Fibroblast of skin of back (primary cell): ENCODE measurements around the gene TLE4.

Experiments
- DNase-seq: peaks from one replicate; pipeline ENCODE4 v3.0.0-alpha.2; 2013

The TLE4 gene

DNA sequence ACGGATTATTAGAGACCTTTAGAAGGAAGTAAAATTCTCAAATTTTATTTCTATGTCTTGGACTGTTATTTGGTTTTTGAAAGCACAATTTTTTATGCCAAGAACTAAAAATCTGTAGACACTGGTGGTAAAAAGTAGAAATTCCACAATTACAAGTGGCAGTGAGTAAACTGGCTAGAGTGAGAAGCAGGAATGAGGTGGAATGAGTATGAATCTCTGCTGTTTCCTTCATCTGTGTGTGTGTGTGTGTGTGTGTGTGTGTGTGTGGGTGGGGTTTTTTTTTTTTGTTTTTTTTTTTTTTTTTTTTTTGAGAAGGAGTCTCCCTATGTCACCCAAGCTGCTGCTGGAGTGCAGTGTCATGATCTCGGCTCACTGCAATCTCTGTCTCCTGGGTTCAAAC, 94.2 kb downstream of the TLE4 start:
- no peak for DNase-seq

GRCh38 chr9:79667120-79667519, 95.4 kb downstream of the TLE4 start:
- DNase-seq, result no peak

DNA sequence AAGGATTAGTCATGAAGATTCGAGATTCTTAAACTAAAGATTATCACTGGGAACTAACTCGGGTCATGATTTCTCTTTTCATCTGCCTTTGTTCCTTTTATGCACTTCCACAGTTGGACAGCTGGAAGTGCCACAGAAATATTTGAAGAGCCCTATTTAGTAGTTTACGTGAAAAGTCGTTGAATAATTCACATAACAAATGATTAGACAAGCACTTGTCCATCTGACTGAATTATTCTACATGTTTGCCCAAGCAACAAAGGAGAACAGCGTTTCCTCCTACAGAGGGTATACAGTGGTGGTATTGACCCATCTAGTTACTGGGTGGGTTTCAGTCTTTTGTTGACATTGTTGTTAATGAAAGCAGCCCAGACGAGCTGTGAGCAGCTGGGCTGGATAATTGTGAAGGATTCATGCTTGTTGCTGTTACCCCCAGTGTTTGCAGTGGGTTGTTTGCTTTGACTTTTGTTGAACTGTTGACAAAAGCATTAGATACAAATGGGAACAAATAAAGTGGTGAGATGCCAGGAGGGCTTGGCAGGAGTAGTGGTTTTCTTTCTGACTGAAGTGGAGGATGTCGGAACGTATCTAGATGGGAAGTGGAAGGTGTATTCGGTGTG, 96.2 kb downstream of the TLE4 start:
- no peak for DNase-seq

DNA sequence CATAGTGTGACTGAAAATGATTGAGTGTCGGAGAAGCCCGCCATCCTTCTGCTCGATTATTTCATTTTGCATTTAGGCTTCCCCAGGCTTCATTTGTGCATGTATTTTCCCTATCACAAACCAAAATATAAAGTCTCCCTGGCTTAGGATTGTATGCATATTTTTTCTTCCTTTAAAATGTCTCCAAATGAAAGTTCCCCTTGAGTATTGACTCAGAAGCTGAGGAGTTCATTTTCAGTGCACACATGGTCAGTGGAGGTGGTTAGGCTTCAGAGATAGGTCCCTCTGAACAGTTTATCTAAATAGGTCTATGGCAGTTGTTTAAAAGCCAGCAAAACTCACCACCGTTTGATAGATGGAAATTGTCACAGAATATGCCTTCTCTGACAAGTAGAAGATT, 97.2 kb downstream of the TLE4 start:
- DNase-seq, result no peak

DNA sequence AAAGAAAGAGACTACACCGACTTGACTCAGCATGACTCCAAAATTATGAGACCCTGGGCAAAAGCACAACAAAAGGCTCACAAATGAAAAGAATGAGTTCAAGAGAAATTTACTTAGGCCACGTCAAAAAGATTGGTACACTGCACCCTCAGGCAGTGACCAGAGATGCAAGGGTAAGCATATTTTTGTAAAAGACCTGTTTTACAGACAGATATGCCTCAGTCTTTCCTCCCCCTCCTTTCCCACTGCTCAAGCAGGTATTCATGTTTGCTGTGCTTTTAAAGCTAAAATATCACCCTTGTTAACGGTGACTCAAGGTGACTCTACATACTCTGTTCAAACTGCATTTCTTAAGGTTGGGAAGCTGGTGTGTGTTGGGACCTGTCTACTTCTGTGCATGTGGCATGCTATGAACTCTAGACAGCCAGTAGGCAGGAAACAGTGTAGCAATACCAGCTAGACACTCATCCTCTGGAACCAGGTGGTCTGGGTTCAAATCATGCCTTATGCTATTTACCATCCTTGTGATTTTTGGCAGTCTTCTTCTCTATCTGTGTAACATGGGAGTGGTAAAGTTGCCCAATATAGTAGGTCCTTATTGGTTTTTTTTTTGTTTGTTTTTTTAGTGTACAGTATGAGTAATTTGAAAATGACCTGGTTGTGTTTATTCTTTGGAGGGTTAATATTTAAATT, 98.7 kb downstream of the TLE4 start:
- DNase-seq, result no peak

DNA sequence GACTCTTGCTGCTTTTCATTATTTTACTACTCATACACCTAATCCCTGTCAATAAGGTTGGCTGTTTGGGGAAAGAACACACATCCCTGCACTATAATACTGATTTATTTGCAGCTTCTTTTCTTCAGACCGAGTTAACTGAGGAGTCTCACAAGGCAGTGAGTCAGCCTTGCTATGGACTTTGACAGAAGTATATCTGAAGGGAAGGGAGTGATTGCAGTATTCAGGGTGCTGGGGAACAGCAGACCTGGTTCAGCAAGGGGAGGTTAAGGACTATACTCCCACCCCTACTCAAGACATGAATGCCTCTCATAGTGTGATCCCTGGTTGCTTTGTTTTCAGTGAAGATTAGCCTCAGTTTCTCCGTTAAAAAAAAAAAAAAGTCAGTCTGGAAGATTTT, 99.8 kb downstream of the TLE4 start:
- no peak for DNase-seq

DNA sequence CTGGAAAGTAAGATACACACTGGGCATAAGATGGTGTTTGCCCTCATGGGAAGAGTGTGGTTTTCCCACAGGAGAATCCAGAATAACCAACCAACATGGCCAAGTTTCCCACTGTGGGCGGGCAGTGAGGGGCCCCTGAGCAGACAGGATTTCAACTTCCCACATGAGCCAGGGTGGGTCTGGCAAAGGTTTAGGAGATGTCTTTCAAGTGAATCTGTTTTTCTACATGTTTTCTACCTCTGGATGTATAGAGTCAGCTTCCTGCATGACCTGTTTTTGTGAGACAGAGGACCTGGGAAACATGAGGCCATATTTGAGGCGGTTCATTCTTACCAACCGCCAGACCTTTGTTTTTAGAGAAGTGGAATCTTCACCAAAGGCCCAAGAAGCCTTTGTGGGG, 100.5 kb downstream of the TLE4 start:
- DNase-seq, result no peak

DNA sequence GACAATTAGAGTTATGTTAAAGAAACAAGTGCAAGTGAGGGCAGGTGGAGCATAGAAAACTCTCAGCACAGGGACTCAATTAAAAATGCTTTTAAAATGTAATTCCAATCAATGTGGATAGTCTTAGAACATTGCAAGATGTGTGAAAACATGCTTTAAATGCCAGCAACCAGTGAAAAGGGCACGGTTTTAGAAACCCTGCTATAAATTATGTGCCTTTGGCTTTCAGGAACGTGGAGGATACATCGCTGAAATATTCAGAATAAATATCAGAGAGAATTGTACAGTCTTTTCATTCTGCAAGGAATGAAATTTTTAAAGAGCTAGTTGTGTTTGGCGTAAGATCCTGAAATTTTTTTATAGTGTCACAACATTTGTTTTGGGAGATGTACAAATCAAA, 101.1 kb downstream of the TLE4 start:
- no peak for DNase-seq

- no peak for DNase-seq
Measured at GRCh38 chr9:79673614-79674013, 101.8 kb downstream of the TLE4 start.

DNA sequence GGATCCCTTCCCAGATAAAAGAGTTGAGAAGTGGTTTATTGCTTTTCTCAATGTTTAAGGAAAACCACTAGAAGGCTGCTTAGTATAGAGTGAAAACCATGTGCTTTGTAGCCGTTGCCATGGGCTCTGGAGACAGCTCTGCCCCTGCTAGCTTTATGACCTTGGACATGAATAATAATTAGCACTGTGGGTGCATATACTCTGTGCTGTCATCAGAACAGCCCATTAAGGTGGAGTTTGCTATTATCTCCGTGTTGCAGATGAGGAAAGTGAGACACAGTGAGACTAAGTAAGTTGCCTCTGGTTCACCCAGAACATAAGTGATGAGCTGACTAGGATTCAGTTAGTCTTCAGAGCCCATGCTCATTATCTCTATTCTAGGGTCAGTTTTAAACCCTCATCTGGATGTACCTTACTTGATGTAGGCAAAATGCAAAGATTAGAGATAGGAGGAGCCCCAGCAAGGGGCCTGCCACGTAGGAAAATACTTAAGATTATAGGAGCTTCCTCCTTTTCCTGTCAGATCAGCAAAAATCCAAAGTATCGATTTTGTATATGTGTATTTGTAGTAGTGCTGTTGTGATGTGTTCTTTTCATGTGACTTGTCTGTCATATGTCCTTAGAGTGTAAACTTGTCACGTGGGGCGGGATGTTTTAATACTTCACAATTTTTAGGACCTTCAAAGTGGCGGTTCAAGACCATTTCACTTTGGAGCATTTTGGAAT, 102.5 kb downstream of the TLE4 start:
- DNase-seq, result no peak

DNA sequence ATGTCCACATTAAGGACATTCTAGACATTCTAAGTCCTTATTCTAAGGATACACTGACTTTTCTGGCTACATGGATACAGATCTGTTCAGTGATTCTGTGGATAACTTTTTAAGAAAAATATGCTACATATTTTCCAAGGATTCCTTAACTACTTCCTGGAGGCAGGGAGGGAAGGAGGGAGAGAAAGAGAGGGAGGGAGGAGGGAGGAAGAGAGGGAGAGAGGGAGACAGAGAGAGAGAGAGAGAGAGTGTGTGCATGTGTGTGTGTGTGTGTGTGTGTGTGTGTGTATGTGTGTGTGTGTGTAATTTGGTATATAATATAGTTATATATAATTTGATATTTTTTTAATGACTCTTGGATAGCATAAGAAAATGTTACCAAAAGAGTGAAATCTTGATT, 109.8 kb downstream of the TLE4 start:
- DNase-seq, result no peak

- DNase-seq, result no peak
Measured at GRCh38 chr9:79682076-79682736, 110.4 kb downstream of the TLE4 start.

GRCh38 chr9:79684059-79684458, 112.3 kb downstream of the TLE4 start:
- DNase-seq, result no peak

GRCh38 chr9:79684711-79685575, 113.2 kb downstream of the TLE4 start:
- DNase-seq, result peak; percentile 83

GRCh38 chr9:79685577-79685976, 113.8 kb downstream of the TLE4 start:
- DNase-seq, result peak; percentile 81

DNA sequence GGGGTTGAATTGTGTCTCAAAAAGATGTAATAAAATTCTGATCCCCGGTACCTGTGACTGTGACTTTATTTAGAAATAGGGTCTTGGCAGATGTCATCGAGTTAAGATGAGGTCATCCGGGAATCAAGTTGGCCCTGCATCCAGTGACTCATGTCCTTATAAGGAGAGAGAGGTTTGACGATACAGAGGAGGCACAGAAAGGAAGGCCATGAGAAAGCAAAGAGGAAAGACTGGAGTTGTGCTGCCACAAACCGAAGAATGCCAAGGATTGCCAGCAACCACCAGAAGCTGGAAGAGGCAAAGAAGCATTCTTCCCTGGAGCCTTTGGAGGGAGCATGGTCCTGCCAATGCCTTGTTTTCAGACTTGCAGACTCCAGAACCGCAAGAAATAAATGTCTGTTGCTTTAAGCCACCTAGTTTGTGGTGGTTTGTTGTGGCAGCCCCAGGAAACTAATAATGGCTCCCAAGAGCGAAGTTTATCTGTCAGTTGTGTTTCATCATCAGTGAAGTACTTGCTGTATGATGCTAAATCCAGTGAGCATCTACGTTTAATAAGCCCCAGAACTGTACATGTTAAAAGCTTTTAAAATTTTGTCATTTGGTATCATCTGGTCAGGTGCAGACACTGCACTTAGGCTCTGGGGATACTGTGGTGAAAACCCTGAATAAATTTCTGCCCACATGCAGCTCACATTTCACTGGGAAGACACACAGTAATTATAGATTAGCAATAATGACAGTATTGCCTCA, 114.8 kb downstream of the TLE4 start:
- peak; percentile 92 for DNase-seq

- DNase-seq, result no peak
Measured at GRCh38 chr9:79687131-79687447, 115.3 kb downstream of the TLE4 start.

DNA sequence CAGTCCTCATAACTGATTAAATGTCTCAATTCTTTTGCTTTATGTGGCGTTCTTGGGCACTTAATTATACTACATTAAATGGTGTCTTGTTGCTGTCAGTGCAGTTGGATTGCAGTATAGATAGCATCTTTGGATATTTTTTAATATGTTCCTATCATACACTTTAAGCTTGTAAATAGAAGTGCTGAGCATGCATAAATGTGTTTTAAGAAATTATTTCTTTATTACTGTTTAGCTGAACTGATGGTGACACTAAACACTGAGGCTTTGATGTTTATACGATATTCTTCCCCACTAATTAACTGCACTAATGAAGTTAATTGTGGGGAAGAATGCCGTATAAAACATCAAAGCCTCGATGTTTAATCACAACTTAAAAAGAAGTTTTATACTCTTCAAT, 116.6 kb downstream of the TLE4 start:
- no peak for DNase-seq

DNA sequence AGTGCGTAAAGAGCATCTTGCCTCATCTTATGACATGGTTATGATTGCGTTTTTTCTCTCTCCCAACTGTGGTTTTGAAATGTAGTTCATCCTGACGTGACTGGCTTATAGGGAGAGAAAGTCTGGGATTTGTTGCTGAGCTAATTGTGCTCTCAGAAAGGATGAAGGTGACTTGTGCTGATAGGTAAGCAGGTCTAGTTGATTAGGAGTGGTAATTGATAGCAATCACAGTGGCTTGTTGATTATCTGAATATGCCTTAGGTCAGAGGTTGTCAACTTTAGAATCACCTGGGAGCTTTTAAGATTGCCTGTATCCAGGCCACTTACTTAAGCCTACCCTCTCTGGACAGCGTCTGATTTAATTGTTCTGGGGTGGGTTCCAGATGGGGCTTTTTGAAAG, 117.8 kb downstream of the TLE4 start:
- no peak for DNase-seq

- no peak for DNase-seq
Measured at GRCh38 chr9:79691496-79691895, 119.7 kb downstream of the TLE4 start.

GRCh38 chr9:79692857-79693571, 121.2 kb downstream of the TLE4 start:
- DNase-seq, result peak; percentile 83
